ENCODE data around the gene PPP3R2.
"Not testable (repeated sequence)": the region's sequence is repeated elsewhere in the genome, so short reads cannot be mapped to it uniquely, and the experiment has no call there.

PPP3R2 gene

GRCh38 chr9:101587332-101588043, 7.3 kb downstream of the PPP3R2 start:
- ATAC-seq = no peak

- peak; percentile 64 to 81 for ATAC-seq
These were observed 8.1 kb downstream of the PPP3R2 start for GRCh38 chr9:101586651-101587050.

- ATAC-seq = no peak
These were observed 9.0 kb downstream of the PPP3R2 start for GRCh38 chr9:101585740-101586139.

- no peak for ATAC-seq
These were observed 12.2 kb downstream of the PPP3R2 start for GRCh38 chr9:101582553-101582952.

GRCh38 chr9:101579711-101580545, 14.8 kb downstream of the PPP3R2 start:
- no peak for ATAC-seq

GRCh38 chr9:101578378-101578777, 16.4 kb downstream of the PPP3R2 start:
- ATAC-seq = peak in 1 of 2 donors; percentile 13

- no peak for ATAC-seq
These were observed 19.9 kb downstream of the PPP3R2 start for GRCh38 chr9:101574731-101575333.

- peak; percentile 35 to 61 for ATAC-seq
These were observed 22.5 kb downstream of the PPP3R2 start for GRCh38 chr9:101572316-101572715.

GRCh38 chr9:101571114-101571513, 23.7 kb downstream of the PPP3R2 start:
- no peak for ATAC-seq

GRCh38 chr9:101569741-101570501, 24.8 kb downstream of the PPP3R2 start:
- no peak for ATAC-seq

- ATAC-seq = no peak
These were observed 26.9 kb downstream of the PPP3R2 start for GRCh38 chr9:101567725-101568350.

- ATAC-seq = peak; percentile 46 to 72
These were observed 27.7 kb downstream of the PPP3R2 start for GRCh38 chr9:101566904-101567724.

- no peak for ATAC-seq
These were observed 30.5 kb downstream of the PPP3R2 start for GRCh38 chr9:101564252-101564651.

GRCh38 chr9:101562966-101563365, 31.8 kb downstream of the PPP3R2 start:
- no peak for ATAC-seq

GRCh38 chr9:101561740-101562139, 33.0 kb downstream of the PPP3R2 start:
- no peak for ATAC-seq

- ATAC-seq = not testable (repeated sequence)
These were observed 45.2 kb downstream of the PPP3R2 start for GRCh38 chr9:101549472-101550098.

GRCh38 chr9:101543098-101543735, 51.6 kb downstream of the PPP3R2 start:
- ATAC-seq = no peak
